ENCODE data around the gene EPHA10. TPM values are rescaled to one million over a fixed set of nuclear protein-coding genes. Genes with fewer than 3 reads are reported as not detected.
"Not testable (repeated sequence)": the region's sequence is repeated elsewhere in the genome, so short reads cannot be mapped to it uniquely, and the experiment has no call there.

The EPHA10 gene
- total RNA-seq, 2 donors from 2014 or later = 0.22 TPM; not detected in 1

- Histone ChIP-seq H3K9me3 (no peaks in the 10 kb centered on the region), H3K27me3 (no peaks in the 10 kb centered on the region), H3K36me3 (no peaks in the 10 kb centered on the region), H3K27ac (no peak overlapping the region), H3K4me3 (no peak overlapping the region), H3K4me1 (no peaks in the 10 kb centered on the region)
- DNase-seq (ENCODE audit: low spot score) = no peak
- no peak for TF ChIP-seq CTCF (IDR thresholded peaks at IDR 0.05)
Observed at GRCh38 chr1:37782491-37782890, 17.6 kb upstream of the EPHA10 start.

- no peaks in the 10 kb centered on the region for H3K36me3 ChIP-seq
- no peaks in the 10 kb centered on the region for H3K27me3 ChIP-seq
- no peak overlapping the region for H3K4me3 ChIP-seq
- DNase-seq (ENCODE audit: low spot score) = no peak
- H3K27ac ChIP-seq = no peak overlapping the region
- no peaks in the 10 kb centered on the region for H3K4me1 ChIP-seq
- TF ChIP-seq CTCF (IDR thresholded peaks at IDR 0.05) = no peak
- no peaks in the 10 kb centered on the region for H3K9me3 ChIP-seq
Observed at GRCh38 chr1:37778654-37779053, 13.7 kb upstream of the EPHA10 start.

GRCh38 chr1:37776946-37777516, 12.1 kb upstream of the EPHA10 start:
- Histone ChIP-seq H3K4me3 (no peak overlapping the region), H3K4me1 (no peaks in the 10 kb centered on the region), H3K36me3 (no peaks in the 10 kb centered on the region), H3K27ac (no peak overlapping the region), H3K9me3 (no peaks in the 10 kb centered on the region), H3K27me3 (no peaks in the 10 kb centered on the region)
- DNase-seq (ENCODE audit: low spot score) = no peak
- TF ChIP-seq CTCF (IDR thresholded peaks at IDR 0.05) = no peak

GRCh38 chr1:37771440-37771839, 6.5 kb upstream of the EPHA10 start:
- H3K27ac ChIP-seq; H3K4me1 ChIP-seq; H3K27me3 ChIP-seq; DNase-seq (ENCODE audit: low spot score); H3K36me3 ChIP-seq; H3K4me3 ChIP-seq; H3K9me3 ChIP-seq: not testable (repeated sequence)

GRCh38 chr1:37767488-37767887, 2.6 kb upstream of the EPHA10 start:
- Histone ChIP-seq H3K4me3 (no peak overlapping the region), H3K27ac (no peak overlapping the region), H3K36me3 (no peaks in the 10 kb centered on the region), H3K27me3 (peaks cover 3 to 27% of the 10 kb centered on the region in 2 donors), H3K9me3 (no peaks in the 10 kb centered on the region), H3K4me1 (peaks cover 0 to 4% of the 10 kb centered on the region in 2 donors)
- DNase-seq (ENCODE audit: low spot score) = no peak
- no peak for TF ChIP-seq CTCF (IDR thresholded peaks at IDR 0.05)

- H3K36me3 ChIP-seq = no peaks in the 10 kb centered on the region
- no peaks in the 10 kb centered on the region for H3K9me3 ChIP-seq
- H3K4me1 ChIP-seq = peaks cover 0 to 4% of the 10 kb centered on the region in 2 donors
- DNase-seq (ENCODE audit: low spot score) = no peak
- no peak overlapping the region for H3K4me3 ChIP-seq
- TF ChIP-seq CTCF (IDR thresholded peaks at IDR 0.05) = no peak
- peaks cover 3 to 27% of the 10 kb centered on the region in 2 donors for H3K27me3 ChIP-seq
- H3K27ac ChIP-seq = no peak overlapping the region
Observed at GRCh38 chr1:37765916-37766664, 1.2 kb upstream of the EPHA10 start.
